Anterior cingulate cortex (tissue), 58 donors: Measurements from ENCODE around the gene TRAK1.
A peak's percentile ranks its signal among the peaks of the same experiment; 100 is the strongest.

Experiments used
- DNase-seq, 58 donors: peaks; one replicate each; lab custom pipeline; 2025; lab: John Stamatoyannopoulos, UW

TRAK1 gene

DNA sequence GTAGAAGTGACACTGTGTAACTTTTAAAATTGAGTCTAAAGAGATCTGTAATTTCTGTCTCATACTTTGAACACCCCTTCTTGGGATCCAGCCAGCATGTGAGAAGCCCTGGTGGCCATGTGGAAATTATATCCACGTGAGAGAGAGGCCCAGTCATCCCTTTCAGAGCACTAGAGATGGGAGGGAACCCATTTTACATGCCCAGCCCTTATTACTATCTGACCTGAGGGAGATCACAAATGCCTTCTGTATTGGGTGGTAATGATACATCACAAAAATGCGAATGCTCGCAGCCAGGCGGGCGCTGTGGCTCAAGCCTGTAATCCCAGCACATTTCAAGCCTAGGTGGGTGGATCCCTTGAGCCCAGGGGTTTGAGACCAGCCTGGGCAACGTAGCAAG, 27.3 kb upstream of the TRAK1 start:
- no peak for DNase-seq

DNA sequence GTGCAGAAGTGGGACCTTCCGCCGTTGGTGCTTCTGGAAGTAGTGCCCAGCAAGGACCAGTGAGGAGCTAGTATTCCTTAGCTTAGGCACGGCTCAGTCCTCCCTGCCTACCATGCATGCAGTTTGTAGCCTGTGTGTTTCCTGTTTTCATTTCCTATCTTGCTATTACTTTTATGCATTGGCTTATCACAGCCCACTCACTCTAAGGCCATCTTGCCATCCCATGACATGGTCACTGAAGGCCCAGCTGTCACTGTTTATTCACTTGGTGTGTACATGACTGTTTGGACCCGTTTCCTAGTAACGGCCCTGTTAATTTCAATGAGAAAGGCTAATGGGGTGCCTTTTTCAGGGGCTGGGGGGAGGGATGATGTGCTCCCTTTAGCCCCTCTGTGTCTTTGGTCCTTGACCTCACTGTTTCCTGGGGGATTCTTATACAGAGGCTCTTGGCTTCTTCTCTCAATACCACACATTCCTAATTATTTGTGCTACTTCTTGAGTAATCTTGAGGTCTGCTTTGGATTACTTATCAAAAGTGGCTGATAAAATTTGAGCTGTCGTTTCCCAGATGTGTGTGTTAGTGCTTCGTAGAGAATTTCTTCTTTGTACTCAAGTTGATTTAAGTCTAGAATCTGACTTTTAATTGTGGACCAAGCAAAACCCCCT, 24.5 kb upstream of the TRAK1 start:
- DNase-seq: no peak

DNA sequence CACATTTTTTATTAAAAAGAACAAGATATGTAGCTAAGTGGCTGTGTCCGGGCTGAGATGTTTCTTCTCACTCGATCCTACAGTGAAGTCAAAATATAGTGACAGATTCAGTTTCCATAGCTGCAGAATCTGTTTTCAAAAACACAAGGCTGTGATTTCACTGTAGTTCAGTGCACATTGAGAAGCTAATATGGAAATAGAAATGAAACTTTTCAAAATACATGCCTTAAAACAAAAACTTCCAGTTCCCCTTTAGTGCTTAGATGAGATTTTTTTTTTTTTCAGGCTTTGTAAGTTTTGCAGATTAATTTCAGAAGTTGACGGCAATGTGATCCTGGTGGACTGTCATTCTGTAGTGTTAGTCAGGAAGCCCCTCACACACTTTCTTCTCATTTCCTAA, 23.8 kb upstream of the TRAK1 start:
- no peak for DNase-seq

DNA sequence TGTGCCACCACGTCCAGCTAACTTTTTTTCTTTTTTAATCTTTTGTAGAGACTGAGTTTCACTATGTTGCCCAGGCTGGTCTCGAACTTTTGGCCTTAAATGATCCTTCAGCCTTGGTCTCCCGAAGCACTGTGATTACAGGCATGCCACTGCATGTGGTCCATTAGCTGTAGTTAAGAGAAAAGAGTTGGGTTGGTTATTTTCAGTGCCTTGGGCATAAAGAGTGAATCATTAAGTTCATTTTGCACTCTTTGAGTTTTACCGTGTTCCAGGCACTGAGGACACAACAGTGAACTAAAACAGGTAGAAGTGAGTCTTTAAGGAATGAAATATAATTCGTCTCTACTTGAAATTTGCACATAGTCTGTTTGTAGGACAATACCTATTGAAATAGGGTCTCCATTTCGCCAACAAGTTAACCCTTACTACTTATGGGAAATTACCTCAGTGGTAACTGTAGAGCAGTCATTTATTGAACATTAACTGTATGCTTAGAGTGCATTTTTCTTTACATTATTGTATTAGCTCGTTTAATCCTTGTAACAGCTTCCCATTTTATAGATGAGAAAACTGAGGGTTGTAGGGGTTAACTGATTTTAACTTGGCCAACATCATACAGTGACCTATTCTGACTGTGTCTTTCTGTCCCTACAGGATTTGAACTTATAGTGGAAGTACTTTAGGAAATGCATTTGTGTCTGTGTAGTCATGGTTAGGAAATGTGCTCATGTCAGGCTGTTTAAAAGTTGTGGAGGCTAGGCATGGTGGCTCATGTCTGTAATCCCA, 22.7 kb upstream of the TRAK1 start:
- DNase-seq: no peak

DNA sequence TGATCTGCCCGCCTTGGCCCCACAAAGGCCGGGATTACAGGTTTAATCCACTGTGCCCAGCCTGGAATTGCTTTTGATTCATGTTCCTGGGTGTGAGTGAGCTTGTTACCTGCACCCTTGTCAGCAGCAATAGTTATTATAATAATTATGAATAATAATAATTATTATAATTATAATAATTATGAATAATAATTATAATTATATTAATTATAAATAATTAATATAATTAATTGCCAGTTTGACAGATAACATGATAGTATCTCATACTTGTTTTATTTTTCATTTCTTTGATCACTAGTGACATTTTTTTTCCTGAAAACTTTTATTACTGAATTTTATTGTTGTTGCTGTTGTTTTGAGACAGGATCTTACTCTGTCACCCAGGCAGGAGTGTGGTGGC, 21.1 kb upstream of the TRAK1 start:
- no peak for DNase-seq

DNA sequence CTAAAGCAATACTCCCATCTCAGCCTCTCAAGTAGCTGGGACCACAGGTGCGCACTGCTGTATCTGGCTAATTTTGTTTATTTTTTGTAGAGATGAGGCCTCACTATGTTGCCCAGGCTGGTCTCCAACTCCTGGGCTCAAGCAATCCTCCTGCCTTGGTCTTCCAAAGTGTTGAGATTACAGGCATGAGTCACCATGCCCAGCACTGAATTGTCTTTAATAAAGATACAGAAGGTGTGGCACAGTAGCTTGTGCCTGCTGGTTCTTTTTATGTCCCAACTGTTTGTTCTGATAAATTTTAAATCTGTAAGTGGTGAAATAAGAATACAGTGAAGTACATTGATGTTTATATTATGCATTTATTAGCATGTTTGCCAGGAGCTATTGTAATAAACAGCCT, 20.6 kb upstream of the TRAK1 start:
- DNase-seq: no peak

DNA sequence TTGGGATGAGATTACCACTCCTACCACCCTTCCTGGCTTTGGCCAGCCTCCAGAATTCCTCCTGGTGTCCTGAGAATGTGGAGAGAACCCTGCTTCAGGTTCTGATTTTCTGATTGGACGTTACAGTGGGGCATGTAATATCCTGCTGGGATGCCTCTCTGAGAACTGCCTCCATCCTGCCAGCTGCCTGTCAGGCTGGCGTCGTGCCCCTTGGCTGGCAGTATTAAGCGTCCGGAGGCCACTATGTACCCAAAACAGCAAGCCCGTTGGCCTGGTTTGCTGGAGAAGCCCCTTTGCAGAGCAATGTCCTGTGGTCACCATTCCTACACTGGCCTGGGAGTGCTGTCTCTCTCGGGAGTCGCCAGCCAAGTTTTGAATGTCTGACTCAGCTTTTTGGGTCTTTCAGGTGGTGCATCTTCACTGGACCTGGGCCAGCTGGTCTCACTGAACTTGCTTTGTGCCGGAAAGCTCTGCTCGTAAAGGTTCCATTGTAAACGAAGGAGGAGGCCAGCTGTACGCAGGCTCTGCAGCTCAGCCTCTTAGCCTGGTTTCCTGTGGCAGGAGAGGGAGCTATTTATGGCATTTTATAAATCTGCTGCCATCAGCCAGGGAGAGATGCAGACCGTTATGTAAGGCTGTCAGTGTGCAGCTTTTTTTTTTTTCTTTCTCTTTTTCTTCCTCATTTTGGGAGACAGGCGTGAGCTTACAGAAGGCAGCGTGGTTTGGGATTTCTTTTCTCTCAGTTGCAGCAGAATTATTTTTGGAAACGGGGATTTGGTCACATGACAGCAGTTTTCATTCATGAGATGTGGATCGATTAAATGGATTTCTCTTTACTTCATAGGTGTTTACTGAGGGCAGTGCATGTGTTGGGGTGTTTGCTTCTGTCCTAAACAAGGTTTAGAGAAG, 19.0 kb upstream of the TRAK1 start:
- DNase-seq: peak in 57 of 58 donors; percentile 24 to 95 (median 79)

DNA sequence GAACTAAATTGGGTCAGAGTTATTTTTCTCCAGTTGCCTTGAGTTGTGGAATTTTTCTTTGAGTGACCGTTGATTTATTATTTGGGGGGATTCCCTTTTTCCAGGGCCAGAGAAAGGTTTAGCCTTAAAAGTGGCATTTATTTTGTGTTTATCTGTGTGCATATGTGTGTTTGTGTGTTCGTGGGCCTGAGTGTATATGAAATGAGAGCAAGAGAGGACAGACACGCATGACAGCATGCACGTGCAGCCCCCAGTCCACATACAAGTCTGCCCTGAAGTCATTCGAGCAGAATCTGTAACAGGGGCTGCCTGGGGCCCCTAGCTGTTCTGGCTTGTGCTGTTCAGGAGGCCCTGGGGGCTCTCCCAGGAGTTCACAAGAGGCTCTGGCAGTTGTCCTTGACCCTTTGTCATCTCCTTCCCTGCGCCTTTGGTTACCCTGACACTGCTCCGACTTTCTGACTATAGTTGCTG, 18.3 kb upstream of the TRAK1 start:
- DNase-seq: peak in 2 of 58 donors; percentile 17 to 48

DNA sequence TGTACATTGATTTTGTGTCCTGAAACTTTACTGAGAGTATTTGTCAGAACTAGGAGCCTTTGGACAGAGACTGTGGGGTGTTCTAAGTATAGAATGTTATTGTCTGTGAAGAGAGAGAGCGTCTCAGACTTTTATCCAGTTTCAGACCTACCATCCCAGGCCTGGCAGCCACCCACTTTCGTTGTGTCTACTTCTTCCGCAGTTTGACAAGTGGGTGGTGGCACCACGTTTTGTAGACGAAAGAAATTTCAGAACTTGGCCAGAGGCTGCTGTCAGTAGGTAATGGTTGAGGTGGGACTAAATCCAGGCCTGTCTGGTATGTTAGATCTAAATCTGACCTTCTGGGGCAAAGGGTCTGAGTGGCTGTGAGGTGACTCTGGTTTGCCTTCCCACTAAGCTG, 13.4 kb upstream of the TRAK1 start:
- peak in 9 of 58 donors; percentile 7 to 49 (median 22) for DNase-seq

DNA sequence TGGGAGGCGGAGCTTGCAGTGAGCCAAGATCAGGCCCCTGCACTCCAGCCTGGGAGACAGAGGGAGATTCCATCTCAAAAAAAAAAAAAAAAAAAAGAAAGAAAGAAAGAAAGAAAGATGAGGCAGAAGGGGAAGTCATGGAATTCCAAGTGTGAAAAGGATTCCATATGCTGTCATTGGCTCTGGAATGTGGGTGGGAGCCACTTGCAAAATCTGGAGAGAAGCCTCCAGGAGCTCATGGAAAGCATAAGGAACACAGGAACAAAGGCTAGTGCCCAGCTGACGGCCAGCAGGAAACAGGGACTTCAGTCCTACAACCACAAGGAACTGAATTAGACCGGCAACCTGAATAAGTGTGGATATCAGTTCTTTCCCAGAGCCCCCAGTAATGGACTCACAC, 12.5 kb upstream of the TRAK1 start:
- DNase-seq: no peak

DNA sequence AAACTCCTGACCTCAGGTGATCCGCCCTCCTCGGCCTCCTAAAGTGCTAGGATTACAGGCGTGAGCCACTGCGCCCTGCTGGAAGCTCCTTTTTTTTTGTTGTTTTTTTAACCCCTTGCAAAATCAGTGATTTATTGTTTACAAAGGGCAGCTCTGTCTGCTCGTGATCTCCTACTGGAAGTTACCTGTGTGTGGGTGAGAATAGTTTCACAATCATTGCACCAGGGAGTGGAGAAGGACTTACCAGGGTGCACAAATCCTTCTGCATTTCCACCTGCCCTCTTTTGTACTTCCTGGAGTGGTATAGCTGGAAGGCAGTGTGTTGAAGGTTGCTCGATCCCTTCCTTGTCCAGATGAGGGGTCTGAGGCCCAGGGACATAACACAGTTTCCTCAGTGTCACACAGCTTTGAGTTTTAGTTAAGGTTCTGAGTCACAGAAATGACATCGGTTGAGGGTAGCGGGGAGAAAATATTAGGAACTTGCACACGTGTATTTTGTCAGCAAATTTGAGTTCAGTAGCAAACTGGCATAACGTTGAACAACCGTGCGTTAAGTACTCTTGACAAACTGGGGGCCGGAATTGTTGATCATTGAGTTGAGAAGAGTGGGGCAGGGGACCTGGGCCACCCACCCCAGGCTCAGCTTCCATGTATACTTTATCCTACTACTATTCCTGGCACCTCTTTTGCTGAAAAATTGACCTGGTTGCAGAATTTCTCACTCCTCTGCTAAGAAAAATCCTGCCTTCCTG, 11.3 kb upstream of the TRAK1 start:
- DNase-seq: no peak

DNA sequence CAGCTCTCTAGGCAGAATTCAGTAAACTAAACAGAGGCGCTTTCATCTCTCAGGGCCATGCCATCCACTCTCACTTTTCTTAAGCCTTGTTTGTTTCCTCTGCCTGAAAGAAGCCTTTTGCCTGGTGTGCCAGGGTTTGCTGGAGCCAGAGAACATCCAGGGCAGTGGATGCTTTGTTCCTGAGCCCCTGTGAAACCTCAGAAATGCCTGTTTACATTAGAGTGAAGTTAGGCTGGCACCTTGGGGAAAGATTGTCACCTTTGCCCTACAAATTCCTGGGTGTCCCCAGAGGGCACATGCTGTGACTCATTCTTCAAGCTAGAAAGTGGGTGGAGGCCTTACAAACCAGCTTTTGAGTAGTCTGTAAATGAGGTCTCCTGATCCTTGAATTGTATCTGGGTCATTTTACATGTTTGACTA, 10.7 kb upstream of the TRAK1 start:
- DNase-seq: peak in 44 of 58 donors; percentile 15 to 83 (median 50)

DNA sequence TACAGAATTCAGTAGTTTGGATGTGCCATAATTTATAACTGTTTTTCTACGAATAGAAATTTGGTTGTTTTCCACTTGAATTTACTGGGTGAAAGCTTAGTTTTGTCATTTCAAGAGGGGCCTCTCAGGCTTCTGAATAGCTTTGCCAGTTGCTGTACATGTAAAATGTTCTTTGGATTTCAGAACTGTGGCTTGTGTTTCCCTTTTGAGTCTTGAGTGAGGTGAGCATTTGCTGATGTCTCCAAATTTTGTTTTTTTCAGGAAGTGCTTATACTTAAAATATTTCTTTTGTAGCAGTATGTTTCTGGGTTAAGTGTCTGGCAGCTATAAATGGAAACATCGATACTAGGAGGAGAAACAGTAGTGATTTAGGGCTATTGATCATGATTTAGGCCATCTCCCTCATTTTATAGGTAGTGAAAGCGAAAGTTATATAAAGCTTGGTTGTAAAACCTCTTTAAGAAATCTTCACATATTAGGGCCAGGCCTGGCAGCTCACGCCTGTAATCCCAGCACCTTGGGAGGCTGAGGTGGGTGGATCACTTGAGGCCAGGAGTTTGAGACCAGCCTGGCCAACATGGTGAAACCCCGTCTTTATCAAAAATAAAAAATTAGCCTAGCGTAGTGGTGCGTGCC, 9.2 kb upstream of the TRAK1 start:
- DNase-seq: no peak

DNA sequence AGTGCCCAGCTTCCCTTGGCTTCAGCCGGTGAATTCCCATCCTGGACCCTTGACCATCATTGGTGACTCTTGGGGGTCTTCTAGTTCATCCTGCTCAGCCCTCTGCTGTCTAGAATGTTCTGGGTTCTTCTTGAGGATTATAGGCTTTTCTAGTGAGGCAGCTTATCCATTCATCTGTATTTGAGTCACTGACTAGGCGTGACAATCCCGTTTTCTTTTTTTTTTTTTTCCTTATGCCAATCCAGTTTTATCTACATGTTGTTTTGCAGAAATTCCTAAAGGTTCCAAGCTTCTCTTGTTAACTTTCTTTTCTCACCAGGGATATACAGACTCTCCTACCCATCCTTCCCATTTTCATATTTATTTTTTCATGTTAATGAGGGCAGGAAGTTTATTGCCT, 6.6 kb upstream of the TRAK1 start:
- DNase-seq: no peak

DNA sequence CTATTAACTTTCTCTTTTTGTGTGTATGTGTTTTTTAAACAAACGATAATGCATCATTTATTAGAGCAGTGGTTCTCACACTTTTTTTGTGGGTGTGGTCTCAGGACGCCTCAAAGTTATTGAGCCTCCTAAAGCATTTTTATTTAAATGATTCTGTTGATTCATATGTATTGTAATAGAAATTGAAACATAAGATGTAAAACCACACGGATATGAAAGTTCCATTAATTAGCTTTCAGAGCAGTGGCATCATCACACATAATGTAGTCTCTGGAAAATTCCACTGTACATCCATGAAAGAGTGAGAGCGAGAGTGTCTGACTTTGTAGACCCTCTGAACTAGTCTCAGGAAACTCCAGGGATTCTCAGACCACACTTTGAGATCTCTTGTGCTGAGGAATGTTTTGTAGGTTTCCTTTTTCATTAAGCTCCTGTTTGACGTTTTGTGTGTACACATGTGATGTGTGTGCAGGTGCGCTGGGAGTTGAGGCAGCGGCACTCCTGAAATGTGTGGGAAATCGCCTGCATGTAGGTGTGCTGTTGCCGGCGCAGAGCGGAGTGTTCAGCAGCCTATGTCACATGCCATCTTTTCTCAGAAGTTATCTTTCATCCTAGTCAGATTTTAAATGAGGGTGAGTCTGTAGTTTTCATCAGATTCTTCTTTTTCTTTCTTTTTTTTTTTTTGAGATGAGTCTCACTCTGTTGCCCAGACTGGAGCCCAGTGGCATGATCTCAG, 5.3 kb upstream of the TRAK1 start:
- no peak for DNase-seq

DNA sequence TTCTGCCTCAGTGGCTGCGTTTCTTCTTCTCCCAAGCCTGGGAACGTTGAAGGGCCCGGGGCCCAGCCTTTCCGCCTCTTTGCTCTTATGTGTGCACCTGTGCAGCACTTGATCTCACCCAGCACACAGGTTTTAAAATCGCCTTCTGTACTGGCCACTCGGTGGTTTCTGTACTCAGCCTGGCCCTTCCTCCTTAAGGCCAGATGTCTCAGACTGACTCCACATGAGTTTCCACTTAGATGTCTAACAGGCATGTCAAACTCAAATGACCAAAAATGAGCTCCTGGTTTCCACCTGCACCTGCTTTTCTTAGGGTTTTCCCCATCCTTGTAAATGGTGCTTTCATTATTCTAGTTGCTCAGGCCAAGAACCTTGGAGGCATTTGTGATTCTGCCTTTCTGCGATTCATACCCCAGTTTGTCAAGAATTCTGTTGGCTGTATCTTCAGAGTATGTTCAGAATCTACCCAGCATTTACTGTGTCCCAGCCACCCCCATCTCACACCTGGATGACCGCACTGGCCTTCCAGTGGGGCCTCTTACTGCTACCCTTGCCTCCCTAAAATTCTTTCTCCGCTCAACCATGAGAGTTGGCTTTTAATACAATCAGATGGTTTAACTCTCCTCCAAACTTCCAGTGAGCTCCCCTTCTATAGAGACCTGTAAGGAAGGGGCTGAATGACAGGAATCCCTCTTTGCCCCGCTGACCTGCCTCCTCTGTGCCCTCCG, 2.2 kb upstream of the TRAK1 start:
- DNase-seq: no peak

DNA sequence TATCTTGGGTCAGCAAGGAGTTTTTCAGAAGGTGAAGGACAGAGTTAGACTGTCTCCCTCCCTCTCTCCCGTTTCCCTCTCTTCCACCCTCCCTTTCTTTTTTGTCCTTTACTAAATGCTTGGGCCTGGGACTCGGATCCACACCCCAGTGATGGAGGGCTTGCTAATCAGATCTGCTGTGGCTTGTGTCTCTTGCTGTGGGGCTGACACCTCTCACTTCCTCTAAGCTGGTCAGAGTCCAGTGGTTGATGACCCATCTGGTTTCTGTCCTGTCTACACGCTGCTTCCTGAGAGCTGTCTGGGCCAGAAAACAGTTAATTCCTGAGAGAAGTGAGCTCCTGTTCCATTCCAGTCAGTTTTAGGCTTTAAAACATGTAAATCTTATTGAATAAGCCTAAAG, 849 bp downstream of the TRAK1 start:
- DNase-seq: no peak

DNA sequence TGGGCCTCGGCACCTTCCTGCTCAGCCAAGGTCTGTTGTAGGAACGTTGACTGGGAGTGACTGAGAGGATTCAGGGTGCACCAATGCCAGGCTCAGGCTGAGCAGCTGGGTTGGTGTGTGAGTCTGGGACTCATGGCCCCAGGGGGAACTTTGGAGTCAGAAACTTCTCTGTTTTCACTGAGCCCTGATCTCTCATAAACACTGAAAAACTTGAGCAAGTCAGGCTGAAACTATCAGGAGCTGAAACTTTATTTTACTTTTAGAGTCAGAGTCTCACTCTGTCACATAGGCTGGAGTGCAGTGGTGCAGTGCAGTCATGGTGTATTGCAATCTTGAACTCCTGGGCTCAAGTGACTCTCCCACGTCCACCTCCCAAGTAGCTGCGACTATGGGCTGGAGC, 3.0 kb downstream of the TRAK1 start:
- DNase-seq: no peak
